ENCODE results near the gene CALU. TPM values are rescaled to one million over a fixed set of nuclear protein-coding genes. Genes with fewer than 3 reads are reported as not detected.

CALU gene
- polyA plus RNA-seq, 3 donors: 13.8 to 44.0 (median 33.2) TPM

DNA sequence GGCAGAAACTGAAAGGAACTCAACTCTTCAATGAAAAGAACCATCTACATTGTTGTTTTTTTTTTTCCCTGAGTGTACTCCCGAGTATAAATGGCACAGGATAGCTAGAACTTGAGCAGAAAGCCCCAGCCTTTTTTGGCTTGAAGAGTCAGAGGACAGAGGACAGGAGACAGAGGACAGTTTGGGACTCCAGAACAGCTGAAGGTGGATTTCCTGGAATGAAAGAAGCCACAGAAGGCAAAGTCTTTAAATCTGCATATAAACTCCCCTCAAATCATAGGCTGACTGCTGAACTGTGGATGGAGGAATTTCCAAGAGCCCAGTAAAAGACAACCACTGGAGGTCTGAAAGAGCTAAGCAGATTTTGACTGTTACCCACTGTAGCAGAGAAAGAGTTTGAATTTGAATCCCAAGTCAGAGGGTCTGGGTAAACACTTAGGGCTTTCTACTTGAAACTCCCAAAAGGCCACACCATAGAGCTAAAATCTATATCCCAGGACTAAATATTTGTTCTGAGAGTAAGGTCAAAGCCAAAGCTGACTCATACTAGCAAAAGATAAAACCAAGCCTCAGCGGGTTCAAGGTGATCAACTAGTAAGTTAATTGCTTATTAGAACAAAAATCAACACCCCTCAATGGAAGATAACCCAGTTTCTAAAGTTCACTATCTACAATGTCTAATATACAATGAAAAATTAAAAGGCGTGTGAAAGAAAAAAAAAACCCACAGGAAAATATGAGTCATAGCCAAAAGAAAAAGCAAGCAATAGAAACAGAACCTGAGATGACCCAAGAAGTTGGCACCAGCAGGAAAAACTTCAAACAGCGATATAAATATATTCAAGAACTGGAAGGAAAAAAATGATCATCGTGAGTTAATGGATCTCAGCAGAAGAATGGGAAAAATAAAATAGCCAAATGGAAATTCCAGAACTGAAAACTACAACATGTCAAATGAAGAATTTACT lies 38.3 kb downstream of the CALU start:
- no CpG with 5 or more reads among the region's 5 CpGs for WGBS (ENCODE audit: insufficient coverage)
- Histone ChIP-seq H2AFZ (ENCODE audit: insufficient read depth, low read depth, low read length, poor library complexity, severe bottlenecking) (no peak overlapping the region), H3K4me3 (replicated peaks in 1 of 3; ENCODE audit: low read depth in 2 of 3, low read length in 3 of 3) (no peak overlapping the region), H3K79me2 (ENCODE audit: insufficient read depth, low read length) (no peaks in the 10 kb centered on the region), H3K4me1 (ENCODE audit: control insufficient read depth in 1 of 2, insufficient read depth in 2 of 2, low read length in 2 of 2) (no peaks in the 10 kb centered on the region), H3K9ac (ENCODE audit: insufficient read depth, low read length, poor library complexity, severe bottlenecking) (no peak overlapping the region), H4K20me1 (ENCODE audit: insufficient read depth, low read length) (no peaks in the 10 kb centered on the region), H3K4me2 (replicated peaks; ENCODE audit: extremely low read depth, low read length, poor library complexity, severe bottlenecking) (no peak overlapping the region), H3K27ac (ENCODE audit: low read depth in 1 of 2, low read length in 2 of 2) (no peak overlapping the region), H3K36me3 (replicated peaks in 1 of 2; ENCODE audit: control insufficient read depth in 1 of 2, insufficient read depth in 2 of 2, low read length in 2 of 2) (peaks cover 0 to 17% of the 10 kb centered on the region in 2 donors), H3K27me3 (ENCODE audit: control insufficient read depth in 2 of 2, insufficient read depth in 2 of 2, low read length in 2 of 2) (no peaks in the 10 kb centered on the region), H3K9me3 (replicated peaks in 1 of 2; ENCODE audit: control insufficient read depth in 1 of 2, insufficient read depth in 1 of 2, low read length in 2 of 2) (peaks cover 0 to 7% of the 10 kb centered on the region in 2 donors)
- Mint-ChIP-seq H3K4me1 (no peaks in the 10 kb centered on the region), H3K9me3 (peaks cover 11 to 27% (median 17%) of the 10 kb centered on the region in 7 donors), H3K4me3 (no peak overlapping the region), H3K27ac (no peak overlapping the region), H3K36me3 (peaks cover 18 to 31% of the 10 kb centered on the region in 2 donors), H3K27me3 (ENCODE audit: low read depth in 3 of 3) (peaks cover 2 to 7% (median 4%) of the 10 kb centered on the region in 3 donors)
- intact Hi-C loops (cut with micrococcal nuclease): no loop called here
- TF ChIP-seq, protein P1, sequence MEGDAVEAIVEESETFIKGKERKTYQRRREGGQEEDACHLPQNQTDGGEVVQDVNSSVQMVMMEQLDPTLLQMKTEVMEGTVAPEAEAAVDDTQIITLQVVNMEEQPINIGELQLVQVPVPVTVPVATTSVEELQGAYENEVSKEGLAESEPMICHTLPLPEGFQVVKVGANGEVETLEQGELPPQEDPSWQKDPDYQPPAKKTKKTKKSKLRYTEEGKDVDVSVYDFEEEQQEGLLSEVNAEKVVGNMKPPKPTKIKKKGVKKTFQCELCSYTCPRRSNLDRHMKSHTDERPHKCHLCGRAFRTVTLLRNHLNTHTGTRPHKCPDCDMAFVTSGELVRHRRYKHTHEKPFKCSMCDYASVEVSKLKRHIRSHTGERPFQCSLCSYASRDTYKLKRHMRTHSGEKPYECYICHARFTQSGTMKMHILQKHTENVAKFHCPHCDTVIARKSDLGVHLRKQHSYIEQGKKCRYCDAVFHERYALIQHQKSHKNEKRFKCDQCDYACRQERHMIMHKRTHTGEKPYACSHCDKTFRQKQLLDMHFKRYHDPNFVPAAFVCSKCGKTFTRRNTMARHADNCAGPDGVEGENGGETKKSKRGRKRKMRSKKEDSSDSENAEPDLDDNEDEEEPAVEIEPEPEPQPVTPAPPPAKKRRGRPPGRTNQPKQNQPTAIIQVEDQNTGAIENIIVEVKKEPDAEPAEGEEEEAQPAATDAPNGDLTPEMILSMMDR (IDR thresholded peaks at IDR 0.05): no peak
- DNase-seq: no peak

DNA sequence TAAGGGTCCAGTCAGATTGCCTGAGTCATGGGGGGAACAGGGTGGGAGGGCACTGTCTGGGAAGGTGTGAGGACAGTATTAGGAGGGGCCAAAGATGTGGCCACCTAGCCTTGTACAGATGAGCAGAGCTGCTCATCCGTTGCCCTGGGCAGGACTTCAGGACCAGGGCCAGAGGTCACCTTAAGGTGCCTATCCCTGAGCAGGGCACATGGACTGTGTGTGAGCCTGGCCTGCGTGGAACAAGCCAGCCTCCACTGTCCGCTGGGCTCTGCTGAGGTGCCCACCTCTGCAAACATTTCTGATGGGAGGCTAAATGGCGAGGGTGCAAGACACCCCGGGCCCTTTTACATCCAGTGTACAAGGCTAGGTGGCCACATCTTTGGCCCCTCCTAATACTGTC lies 39.8 kb downstream of the CALU start:
- peaks cover 7 to 18% of the 10 kb centered on the region in 2 donors for H3K36me3 Mint-ChIP-seq
- Histone ChIP-seq H3K9me3 (replicated peaks in 1 of 2; ENCODE audit: control insufficient read depth in 1 of 2, insufficient read depth in 1 of 2, low read length in 2 of 2) (peaks cover 0 to 7% of the 10 kb centered on the region in 2 donors), H3K9ac (ENCODE audit: insufficient read depth, low read length, poor library complexity, severe bottlenecking) (no peak overlapping the region), H3K4me3 (replicated peaks in 1 of 3; ENCODE audit: low read depth in 2 of 3, low read length in 3 of 3) (no peak overlapping the region), H3K27me3 (ENCODE audit: control insufficient read depth in 2 of 2, insufficient read depth in 2 of 2, low read length in 2 of 2) (no peaks in the 10 kb centered on the region), H3K36me3 (replicated peaks in 1 of 2; ENCODE audit: control insufficient read depth in 1 of 2, insufficient read depth in 2 of 2, low read length in 2 of 2) (peaks cover 0 to 7% of the 10 kb centered on the region in 2 donors), H3K4me1 (ENCODE audit: control insufficient read depth in 1 of 2, insufficient read depth in 2 of 2, low read length in 2 of 2) (no peaks in the 10 kb centered on the region), H3K27ac (ENCODE audit: low read depth in 1 of 2, low read length in 2 of 2) (no peak overlapping the region), H4K20me1 (ENCODE audit: insufficient read depth, low read length) (no peaks in the 10 kb centered on the region), H3K79me2 (ENCODE audit: insufficient read depth, low read length) (no peaks in the 10 kb centered on the region), H3K4me2 (replicated peaks; ENCODE audit: extremely low read depth, low read length, poor library complexity, severe bottlenecking) (no peak overlapping the region), H2AFZ (ENCODE audit: insufficient read depth, low read depth, low read length, poor library complexity, severe bottlenecking) (no peak overlapping the region)
- H3K4me1 Mint-ChIP-seq: no peaks in the 10 kb centered on the region
- intact Hi-C loops (cut with micrococcal nuclease): no loop called here
- WGBS (ENCODE audit: insufficient coverage): 97% methylated on average over 4 of the region's 5 CpGs
- peaks cover 11 to 27% (median 17%) of the 10 kb centered on the region in 7 donors for H3K9me3 Mint-ChIP-seq
- no peak overlapping the region for H3K4me3 Mint-ChIP-seq
- DNase-seq: no peak
- TF ChIP-seq, protein P1 (IDR thresholded peaks at IDR 0.05): no peak
- no peak overlapping the region for H3K27ac Mint-ChIP-seq
- H3K27me3 Mint-ChIP-seq (ENCODE audit: low read depth in 3 of 3): peaks cover 2 to 6% (median 6%) of the 10 kb centered on the region in 3 donors

Data from CD14-positive monocyte (primary cell).